GM10847 (cell line): Measurements from ENCODE around the gene TEAD1.

Experiments
- POLR2A ChIP-seq: IDR thresholded peaks from 2 replicates; pipeline ENCODE4 v1.6.1; 2011; ENCODE audit not compliant: insufficient read length; ENCODE audit errors: extremely low read depth

Gene TEAD1

DNA sequence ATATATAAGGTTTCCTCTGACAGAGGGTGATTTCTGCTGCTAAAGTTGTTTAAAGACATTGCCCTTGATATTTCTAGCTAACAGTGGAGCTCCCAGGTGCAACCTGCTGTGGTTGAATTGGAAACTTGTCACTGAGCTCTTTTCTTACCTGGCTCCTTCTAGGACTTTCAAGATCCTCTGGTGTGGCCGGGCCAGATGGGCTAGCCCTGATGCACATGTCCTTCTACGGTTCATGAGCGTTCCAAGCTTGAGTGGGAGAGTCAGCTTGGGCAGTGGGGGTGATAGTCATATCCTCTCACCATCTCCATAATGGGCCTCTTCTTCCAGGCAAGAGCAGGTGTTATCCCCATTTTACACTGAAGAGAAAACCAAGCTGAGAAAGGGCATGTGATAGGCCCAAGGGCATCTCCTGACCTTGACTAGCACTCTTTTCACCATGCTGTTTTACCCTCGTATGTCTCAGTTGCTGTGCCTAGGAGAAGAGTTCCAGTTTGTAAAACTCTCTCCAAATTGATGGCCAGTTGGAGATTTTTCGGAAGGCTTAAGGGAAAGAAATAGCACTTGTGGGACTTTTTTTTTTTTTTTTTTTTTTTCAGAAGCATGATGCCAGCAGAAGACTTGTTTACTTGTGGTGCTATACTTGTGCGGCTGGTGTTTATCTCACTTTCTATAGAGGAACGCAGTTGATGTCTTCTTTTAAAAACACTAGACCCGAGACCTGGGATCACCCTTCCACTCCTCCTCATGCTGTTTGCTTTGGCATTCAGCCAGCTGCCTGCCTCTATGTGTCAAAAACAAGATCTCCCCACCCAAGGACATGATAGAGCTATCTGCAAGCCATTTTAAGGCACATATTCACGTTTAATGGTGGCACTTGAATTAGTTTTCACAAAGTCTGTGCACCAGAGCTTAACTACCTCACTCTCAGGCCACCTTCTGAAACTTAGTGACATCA is 32.6 kb downstream of the TEAD1 start:
- TF ChIP-seq POLR2A = no peak

- TF ChIP-seq POLR2A = no peak
Observed at GRCh38 chr11:12707500-12707880, 33.3 kb downstream of the TEAD1 start.

DNA sequence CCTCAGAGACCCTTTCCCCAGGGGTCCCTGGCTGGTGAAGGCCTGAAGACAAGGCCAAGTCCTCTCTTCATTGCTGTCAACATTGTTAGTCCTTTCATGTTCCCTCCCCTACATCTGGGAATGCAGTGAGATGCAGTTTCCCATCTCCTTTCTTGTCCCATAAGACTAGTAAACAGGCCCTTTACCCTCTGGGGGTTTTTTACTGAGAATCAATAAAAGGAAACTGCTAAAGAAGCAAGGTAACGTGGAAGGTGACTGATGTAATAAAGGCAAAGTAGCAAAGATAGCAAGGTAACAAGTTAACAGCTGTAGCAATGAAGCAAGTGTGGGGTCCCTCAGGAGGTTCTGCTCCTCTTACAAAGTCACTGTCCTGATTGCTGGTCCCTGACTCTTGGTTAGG is 37.3 kb downstream of the TEAD1 start:
- TF ChIP-seq POLR2A = no peak

GRCh38 chr11:12712132-12712531 is 37.9 kb downstream of the TEAD1 start:
- TF ChIP-seq POLR2A = no peak

GRCh38 chr11:12715131-12715530 is 40.9 kb downstream of the TEAD1 start:
- TF ChIP-seq POLR2A = no peak

DNA sequence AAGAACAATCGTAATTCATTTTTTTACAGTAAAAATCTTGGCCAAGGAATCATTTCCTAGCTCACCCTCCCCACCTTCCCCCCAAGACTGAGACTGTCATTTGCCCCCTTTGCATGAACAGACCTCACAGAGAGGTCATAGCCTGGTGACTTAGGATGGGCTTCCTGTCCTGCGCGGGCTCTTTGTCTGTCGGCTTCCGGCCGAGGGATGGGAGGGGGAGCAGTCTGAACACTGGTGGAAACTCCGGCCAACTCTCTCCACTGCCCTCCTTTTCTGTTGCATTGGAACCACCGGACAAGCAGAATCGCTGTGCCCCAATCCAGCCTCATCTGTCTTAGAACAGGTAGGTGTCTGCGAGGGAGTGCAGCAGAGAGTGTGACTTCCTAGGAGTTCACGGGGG is 41.7 kb downstream of the TEAD1 start:
- TF ChIP-seq POLR2A = no peak

DNA sequence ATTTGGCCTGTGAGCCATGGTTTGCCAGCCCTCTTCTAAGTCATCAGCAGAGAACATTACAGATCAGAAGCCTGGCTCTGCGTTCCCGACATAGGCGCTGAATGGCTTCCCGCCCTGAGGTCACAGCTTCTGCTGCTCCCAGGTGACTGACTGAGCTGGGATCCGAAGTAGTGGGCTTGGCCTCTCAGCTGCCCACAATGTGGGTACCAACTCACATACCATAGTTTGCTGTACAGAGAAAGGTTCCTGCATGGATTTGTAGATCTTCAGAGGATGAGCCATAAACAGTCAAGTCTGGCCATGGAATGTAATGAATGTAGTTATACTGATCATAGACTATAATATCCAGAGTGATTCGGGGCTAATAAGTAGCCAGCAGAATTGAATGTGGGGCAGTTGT is 42.6 kb downstream of the TEAD1 start:
- TF ChIP-seq POLR2A = no peak

- no peak for TF ChIP-seq POLR2A
Observed at GRCh38 chr11:12717851-12718291, 43.6 kb downstream of the TEAD1 start.

DNA sequence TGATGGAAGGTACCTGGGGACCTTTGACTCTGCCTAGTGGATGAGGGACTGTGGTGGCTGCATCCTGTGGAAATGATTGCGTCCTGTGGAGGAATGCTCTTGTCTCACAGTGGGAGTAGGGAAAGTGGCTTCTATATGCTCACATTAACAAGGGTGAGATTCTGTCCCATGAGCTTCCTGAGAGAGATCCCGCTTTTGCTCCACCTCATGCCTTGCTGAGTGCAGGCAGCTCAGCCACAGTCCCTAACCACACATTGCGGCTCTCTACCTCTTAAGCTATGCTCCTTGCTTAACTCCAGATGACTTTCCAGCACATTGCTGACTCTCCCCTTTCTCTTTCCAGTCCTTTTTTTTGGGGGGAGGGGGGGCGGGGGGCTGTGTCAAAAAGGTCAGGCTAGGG is 45.0 kb downstream of the TEAD1 start:
- TF ChIP-seq POLR2A = no peak

GRCh38 chr11:12721816-12722604 is 47.8 kb downstream of the TEAD1 start:
- TF ChIP-seq POLR2A = no peak

DNA sequence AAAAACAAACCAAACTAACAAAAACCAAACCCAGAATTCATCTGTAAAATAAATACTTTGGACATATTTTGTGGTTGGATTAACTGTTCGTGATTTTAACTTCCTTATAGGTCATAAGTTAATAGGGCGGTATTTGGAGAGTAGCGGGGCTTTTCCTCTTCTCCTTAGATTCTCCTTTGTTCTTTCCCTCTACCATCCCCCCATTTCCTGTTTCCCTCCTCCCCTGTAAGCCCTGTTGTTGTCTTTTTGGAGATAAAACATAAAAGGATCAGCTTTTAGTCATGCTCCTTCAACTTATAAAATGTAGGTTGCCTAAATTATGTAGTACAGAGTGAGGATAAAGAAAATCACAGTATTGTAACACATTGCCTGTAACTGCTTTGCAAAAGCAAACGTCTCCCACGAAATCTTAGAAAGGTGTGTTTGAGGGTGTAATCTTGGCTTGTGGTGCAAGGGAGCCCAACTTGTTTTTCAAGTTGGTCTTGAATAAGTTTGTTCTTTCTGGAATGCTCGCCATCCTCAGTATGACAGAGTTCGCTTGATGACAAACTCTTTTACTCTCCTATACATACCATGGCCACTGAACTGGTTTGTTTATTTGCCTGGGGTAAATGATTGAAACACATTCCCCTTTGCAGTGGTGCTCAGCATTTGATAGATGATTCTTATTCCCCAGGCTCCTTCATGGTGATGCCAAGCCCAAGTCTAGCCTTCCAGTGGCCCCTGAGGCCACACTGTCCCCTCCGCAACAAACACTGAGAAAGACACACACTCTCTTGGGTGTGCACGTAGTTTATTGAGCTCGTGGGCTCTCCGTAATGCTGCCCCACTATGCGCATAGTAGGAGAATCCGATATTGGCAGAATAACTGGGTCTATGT is 49.4 kb downstream of the TEAD1 start:
- no peak for TF ChIP-seq POLR2A

GRCh38 chr11:12724301-12725054 is 50.3 kb downstream of the TEAD1 start:
- TF ChIP-seq POLR2A = no peak

- no peak for TF ChIP-seq POLR2A
Observed at GRCh38 chr11:12725055-12725862, 51.0 kb downstream of the TEAD1 start.
